ENCODE measurements around the gene CREB5. TPM values are rescaled to one million over a fixed set of nuclear protein-coding genes. Genes with fewer than 3 reads are reported as not detected.

The CREB5 gene
- total and polyA plus RNA-seq, 2 experiments from 2014 or later = 2.4 to 4.4 TPM

DNA sequence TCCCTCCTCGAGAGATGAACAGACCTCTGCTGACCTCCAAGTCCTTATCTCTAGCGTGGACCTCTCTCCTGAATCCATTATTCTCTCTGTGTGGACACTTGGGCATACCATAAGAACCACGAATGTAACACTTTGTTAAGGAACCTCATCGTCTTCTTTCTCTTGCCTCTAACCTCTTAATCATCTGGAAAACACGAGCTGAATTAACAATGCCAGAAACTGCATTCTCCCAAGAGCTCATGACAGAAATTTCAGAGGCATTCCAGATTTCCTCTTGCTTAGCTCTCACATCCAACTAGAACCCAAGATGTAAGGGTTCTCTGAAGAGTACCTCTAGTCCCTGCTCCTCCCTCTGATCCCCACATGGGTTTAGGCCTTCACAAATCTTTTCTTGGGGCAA is 444.3 kb downstream of the CREB5 start:
- H3K27ac ChIP-seq (ENCODE audit: low read depth) = no peak overlapping the region
- DNase-seq (ENCODE audit: low spot score) (no peak), ATAC-seq (no peak)
- no peaks in the 10 kb centered on the region for H3K79me2 ChIP-seq (replicated peaks; ENCODE audit: insufficient read depth)
- no peaks in the 10 kb centered on the region for H3F3A ChIP-seq (replicated peaks; ENCODE audit: low read depth)
- H2AFZ ChIP-seq = no peak overlapping the region
- TF ChIP-seq, protein P1, sequence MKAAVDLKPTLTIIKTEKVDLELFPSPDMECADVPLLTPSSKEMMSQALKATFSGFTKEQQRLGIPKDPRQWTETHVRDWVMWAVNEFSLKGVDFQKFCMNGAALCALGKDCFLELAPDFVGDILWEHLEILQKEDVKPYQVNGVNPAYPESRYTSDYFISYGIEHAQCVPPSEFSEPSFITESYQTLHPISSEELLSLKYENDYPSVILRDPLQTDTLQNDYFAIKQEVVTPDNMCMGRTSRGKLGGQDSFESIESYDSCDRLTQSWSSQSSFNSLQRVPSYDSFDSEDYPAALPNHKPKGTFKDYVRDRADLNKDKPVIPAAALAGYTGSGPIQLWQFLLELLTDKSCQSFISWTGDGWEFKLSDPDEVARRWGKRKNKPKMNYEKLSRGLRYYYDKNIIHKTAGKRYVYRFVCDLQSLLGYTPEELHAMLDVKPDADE (IDR thresholded peaks at IDR 0.05) = no peak
- TF ChIP-seq CREB1 (CRISPR knock-in tag; IDR thresholded peaks at IDR 0.05; ENCODE audit: low read depth) (no peak), ZNF114 (CRISPR knock-in tag; IDR thresholded peaks at IDR 0.05) (no peak), ZNF331 (CRISPR knock-in tag; IDR thresholded peaks at IDR 0.05; ENCODE audit: low read depth) (no peak), EZH2phosphoT487 (IDR thresholded peaks at IDR 0.05; ENCODE audit: unreplicated experiment) (no peak), STAT1 (IDR thresholded peaks at IDR 0.05; ENCODE audit: unreplicated experiment) (no peak)
- H3K27me3 ChIP-seq (ENCODE audit: insufficient read depth) = peaks cover 21% of the 10 kb centered on the region
- Mint-ChIP-seq H3K9me3 (no peaks in the 10 kb centered on the region; the same call in 2 of the 3 replicates), H3K4me1 (peaks cover 7% of the 10 kb centered on the region), H3K4me3 (no peak overlapping the region), H3K27ac (no peak overlapping the region), H3K27me3 (ENCODE audit: insufficient read depth, low read depth, poor library complexity) (peaks cover 14% of the 10 kb centered on the region), H3K36me3 (ENCODE audit: low read depth) (no peaks in the 10 kb centered on the region)
- H3K4me2 ChIP-seq = no peak overlapping the region
- no peaks in the 10 kb centered on the region for H3K36me3 ChIP-seq (ENCODE audit: insufficient read depth)
- H3K9me2 ChIP-seq (ENCODE audit: insufficient read depth) = 0 out of 2 replicates have a peak, but pooled peaks cover 3% of the 10 kb centered on the region
- peaks cover 10% of the 10 kb centered on the region for H3K4me1 ChIP-seq (ENCODE audit: insufficient read depth)
- H4K20me1 ChIP-seq (replicated peaks; ENCODE audit: insufficient read depth) = no peaks in the 10 kb centered on the region
- no peak overlapping the region for H3K4me3 ChIP-seq

- peaks cover 7% of the 10 kb centered on the region for H3K27me3 ChIP-seq (ENCODE audit: insufficient read depth)
- TF ChIP-seq CTCF (conservative IDR thresholded peaks at IDR 0.05; ENCODE audit: low read depth in 2 of 2) (no peak), EZH2 (IDR thresholded peaks at IDR 0.05; ENCODE audit: low read depth, unreplicated experiment) (no peak), POLR2AphosphoS5 (IDR thresholded peaks at IDR 0.05; ENCODE audit: low read depth) (no peak), ZNF331 (CRISPR knock-in tag; IDR thresholded peaks at IDR 0.05; ENCODE audit: low read depth) (no peak)
- H3K4me1 Mint-ChIP-seq = peaks cover 4% of the 10 kb centered on the region
- ATAC-seq (no peak), DNase-seq (ENCODE audit: low spot score) (no peak)
- no peaks in the 10 kb centered on the region for H4K20me1 ChIP-seq (replicated peaks; ENCODE audit: insufficient read depth)
- H3K4me3 ChIP-seq = no peak overlapping the region
- no peaks in the 10 kb centered on the region; the same call in 2 of the 3 replicates for H3K9me3 Mint-ChIP-seq
- H3F3A ChIP-seq (replicated peaks; ENCODE audit: low read depth) = no peaks in the 10 kb centered on the region
- no peaks in the 10 kb centered on the region for H3K36me3 ChIP-seq (ENCODE audit: insufficient read depth)
- no peak overlapping the region for H3K27ac Mint-ChIP-seq
- H3K79me2 ChIP-seq (replicated peaks; ENCODE audit: insufficient read depth) = no peaks in the 10 kb centered on the region
- 0 out of 2 replicates have a peak, but pooled peaks cover 3% of the 10 kb centered on the region for H3K9me2 ChIP-seq (ENCODE audit: insufficient read depth)
- peaks cover 4% of the 10 kb centered on the region for H3K4me1 ChIP-seq (ENCODE audit: insufficient read depth)
- peaks cover 14% of the 10 kb centered on the region for H3K27me3 Mint-ChIP-seq (ENCODE audit: insufficient read depth, low read depth, poor library complexity)
- no peak overlapping the region for H3K4me3 Mint-ChIP-seq
- H3K27ac ChIP-seq (ENCODE audit: low read depth) = no peak overlapping the region
- H3K4me2 ChIP-seq = no peak overlapping the region
- no peaks in the 10 kb centered on the region for H3K36me3 Mint-ChIP-seq (ENCODE audit: low read depth)
- H2AFZ ChIP-seq = no peak overlapping the region
Observed at GRCh38 chr7:28858206-28858605, 445.9 kb downstream of the CREB5 start.
